Astrocyte (in vitro differentiated cells and primary cell): ENCODE data around the gene AP1S2. TPM values are rescaled to one million over a fixed set of nuclear protein-coding genes. Genes with fewer than 3 reads are reported as not detected.

Source experiments
- DNase-seq: peaks from one replicate; pipeline ENCODE4 v3.0.0-alpha.2; 2010; ENCODE audit warnings: low read depth
- FAIRE-seq: peaks from 2 replicates; lab custom pipeline; 2011; peaks lifted over from hg19 to GRCh38; lab: Jason Lieb, UNC
- H2AFZ ChIP-seq: 2 replicates; pipeline ENCODE4 v1.6.0; 2012; ENCODE audit warnings: low read depth, low read length, inconsistent platforms
- H3K27ac ChIP-seq: 2 replicates; pipeline ENCODE4 v1.5.1; 2011; ENCODE audit warnings: low read depth, low read length, inconsistent platforms
- H3K27me3 ChIP-seq: 2 replicates; pipeline ENCODE4 v1.6.0; 2011; ENCODE audit warnings: low read length, inconsistent platforms; ENCODE audit not compliant: insufficient read depth
- H3K36me3 ChIP-seq: 2 replicates; pipeline ENCODE4 v1.5.1; 2011; ENCODE audit warnings: low read length, inconsistent platforms; ENCODE audit not compliant: insufficient read depth
- H3K4me1 ChIP-seq: 2 replicates; pipeline ENCODE4 v1.5.1; 2011; ENCODE audit warnings: low read length, inconsistent platforms; ENCODE audit not compliant: insufficient read depth
- H3K4me2 ChIP-seq: 2 replicates; pipeline ENCODE4 v1.6.0; 2012; ENCODE audit warnings: low read length, inconsistent platforms
- H3K4me3 ChIP-seq: 2 replicates; pipeline ENCODE4 v1.5.1; 2011; ENCODE audit warnings: low read depth, mild to moderate bottlenecking, low read length, inconsistent platforms; ENCODE audit not compliant: insufficient read depth
- H3K79me2 ChIP-seq: 2 replicates; pipeline ENCODE4 v1.6.0; 2012; ENCODE audit warnings: mild to moderate bottlenecking, low read length, inconsistent platforms; ENCODE audit not compliant: insufficient read depth
- H3K9ac ChIP-seq: 2 replicates; pipeline ENCODE4 v1.6.0; 2012; ENCODE audit warnings: mild to moderate bottlenecking, low read length, inconsistent platforms
- H3K9me3 ChIP-seq: 2 replicates; pipeline ENCODE4 v1.5.1; 2012; ENCODE audit warnings: low read depth, mild to moderate bottlenecking, low read length, inconsistent platforms; ENCODE audit not compliant: insufficient read depth
- H4K20me1 ChIP-seq: 2 replicates; pipeline ENCODE4 v1.6.0; 2012; ENCODE audit warnings: low read length, inconsistent platforms; ENCODE audit not compliant: insufficient read depth
- H3K27ac Mint-ChIP-seq: one replicate; pipeline ENCODE4 v1.8.0; 2021; ENCODE audit warnings: mild to moderate bottlenecking, mixed read lengths; ENCODE audit not compliant: unreplicated experiment
- H3K27me3 Mint-ChIP-seq: one replicate; pipeline ENCODE4 v1.8.0; 2021; ENCODE audit warnings: low read depth, mixed read lengths; ENCODE audit not compliant: unreplicated experiment
- H3K36me3 Mint-ChIP-seq: one replicate; pipeline ENCODE4 v1.8.0; 2021; ENCODE audit warnings: low read depth, mixed read lengths; ENCODE audit not compliant: unreplicated experiment
- H3K4me1 Mint-ChIP-seq: one replicate; pipeline ENCODE4 v1.8.0; 2021; ENCODE audit warnings: low read depth, mixed read lengths; ENCODE audit not compliant: unreplicated experiment
- H3K4me3 Mint-ChIP-seq: one replicate; pipeline ENCODE4 v1.8.0; 2021; ENCODE audit warnings: mild to moderate bottlenecking, moderate library complexity, mixed read lengths; ENCODE audit not compliant: unreplicated experiment
- H3K9me3 Mint-ChIP-seq: one replicate; pipeline ENCODE4 v1.8.0; 2021; ENCODE audit warnings: mild to moderate bottlenecking, mixed read lengths; ENCODE audit not compliant: unreplicated experiment
- EZH2 ChIP-seq: IDR thresholded peaks from 2 replicates; pipeline ENCODE4 v1.6.1; 2012; ENCODE audit warnings: mild to moderate bottlenecking, low read length, inconsistent platforms; ENCODE audit not compliant: insufficient read depth
- total RNA-seq: library from RNA; stranded (reverse); gene quantifications from 2 replicates; pipeline ENCODE4 v1.2.1, GENCODE V29; 2021
- TF ChIP-seq, protein P1 (sequence below): IDR thresholded peaks from 2 replicates; pipeline ENCODE4 v1.5.1; 2011; ENCODE audit warnings: low read depth, mild to moderate bottlenecking, inconsistent platforms, low read length, moderate library complexity; ENCODE audit not compliant: insufficient read depth

AP1S2 gene
- total RNA-seq, 1 donor from 2014 or later: 74.2 TPM

DNA sequence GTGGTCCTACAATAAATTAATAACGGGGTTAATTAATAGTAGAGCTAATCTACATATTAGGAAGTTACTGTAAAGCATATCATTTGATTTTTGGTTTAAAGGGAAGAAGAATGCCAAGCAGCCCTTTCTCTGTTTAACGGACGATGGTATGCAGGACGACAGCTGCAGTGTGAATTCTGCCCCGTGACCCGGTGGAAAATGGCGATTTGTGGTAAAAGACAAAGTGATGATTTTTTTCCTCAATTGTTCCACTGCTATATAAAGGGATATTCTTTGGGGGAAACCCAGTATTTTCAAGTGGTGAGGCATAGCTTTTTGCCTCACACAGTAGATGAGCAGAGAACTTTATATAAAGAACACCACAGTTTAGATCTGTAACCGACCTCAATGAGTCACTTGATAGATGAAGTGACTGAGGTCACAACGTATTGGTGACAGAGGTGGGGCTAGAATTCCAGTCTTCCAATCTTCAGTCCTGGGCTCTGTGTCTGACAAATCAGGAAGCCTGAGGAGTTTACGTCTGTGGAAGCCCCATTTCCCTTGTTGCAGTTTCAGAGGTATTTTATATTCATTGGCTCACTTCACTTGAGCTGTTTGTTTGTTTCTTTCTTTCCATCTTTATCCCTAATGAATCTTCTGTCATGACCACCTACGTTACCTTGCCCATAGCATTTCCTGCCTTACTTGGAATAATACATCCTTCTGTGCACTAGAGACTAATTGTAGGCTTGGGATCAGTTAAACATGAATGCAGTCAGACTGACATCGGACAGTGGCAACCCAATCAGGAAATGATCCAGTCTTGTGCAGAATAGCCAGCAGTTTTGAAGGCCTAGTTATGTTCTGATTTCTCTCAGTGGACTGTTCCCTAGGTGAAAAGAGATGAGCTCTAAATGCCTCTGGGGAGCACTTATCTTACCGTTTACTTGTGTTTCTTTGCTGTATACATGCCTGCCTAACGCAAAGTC is 34.2 kb downstream of the AP1S2 start:
- Histone ChIP-seq H3K4me2 (no peak overlapping the region), H3K9me3 (no peaks in the 10 kb centered on the region), H3K27me3 (no peaks in the 10 kb centered on the region), H3K79me2 (no peaks in the 10 kb centered on the region), H3K27ac (no peak overlapping the region), H3K4me1 (no peaks in the 10 kb centered on the region), H3K36me3 (peaks cover 9% of the 10 kb centered on the region), H3K9ac (no peak overlapping the region), H2AFZ (no peak overlapping the region), H4K20me1 (no peaks in the 10 kb centered on the region), H3K4me3 (no peak overlapping the region)
- TF ChIP-seq, protein P1, sequence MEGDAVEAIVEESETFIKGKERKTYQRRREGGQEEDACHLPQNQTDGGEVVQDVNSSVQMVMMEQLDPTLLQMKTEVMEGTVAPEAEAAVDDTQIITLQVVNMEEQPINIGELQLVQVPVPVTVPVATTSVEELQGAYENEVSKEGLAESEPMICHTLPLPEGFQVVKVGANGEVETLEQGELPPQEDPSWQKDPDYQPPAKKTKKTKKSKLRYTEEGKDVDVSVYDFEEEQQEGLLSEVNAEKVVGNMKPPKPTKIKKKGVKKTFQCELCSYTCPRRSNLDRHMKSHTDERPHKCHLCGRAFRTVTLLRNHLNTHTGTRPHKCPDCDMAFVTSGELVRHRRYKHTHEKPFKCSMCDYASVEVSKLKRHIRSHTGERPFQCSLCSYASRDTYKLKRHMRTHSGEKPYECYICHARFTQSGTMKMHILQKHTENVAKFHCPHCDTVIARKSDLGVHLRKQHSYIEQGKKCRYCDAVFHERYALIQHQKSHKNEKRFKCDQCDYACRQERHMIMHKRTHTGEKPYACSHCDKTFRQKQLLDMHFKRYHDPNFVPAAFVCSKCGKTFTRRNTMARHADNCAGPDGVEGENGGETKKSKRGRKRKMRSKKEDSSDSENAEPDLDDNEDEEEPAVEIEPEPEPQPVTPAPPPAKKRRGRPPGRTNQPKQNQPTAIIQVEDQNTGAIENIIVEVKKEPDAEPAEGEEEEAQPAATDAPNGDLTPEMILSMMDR: no peak
- TF ChIP-seq EZH2: no peak
- peak; percentile 49 for DNase-seq
- no peaks in the 10 kb centered on the region for H3K27me3 Mint-ChIP-seq
- peak; percentile 84 for FAIRE-seq
- H3K9me3 Mint-ChIP-seq: no peaks in the 10 kb centered on the region
- H3K36me3 Mint-ChIP-seq: no peaks in the 10 kb centered on the region
- H3K4me1 Mint-ChIP-seq: peaks cover 10% of the 10 kb centered on the region
- H3K4me3 Mint-ChIP-seq: no peak overlapping the region
- no peak overlapping the region for H3K27ac Mint-ChIP-seq

DNA sequence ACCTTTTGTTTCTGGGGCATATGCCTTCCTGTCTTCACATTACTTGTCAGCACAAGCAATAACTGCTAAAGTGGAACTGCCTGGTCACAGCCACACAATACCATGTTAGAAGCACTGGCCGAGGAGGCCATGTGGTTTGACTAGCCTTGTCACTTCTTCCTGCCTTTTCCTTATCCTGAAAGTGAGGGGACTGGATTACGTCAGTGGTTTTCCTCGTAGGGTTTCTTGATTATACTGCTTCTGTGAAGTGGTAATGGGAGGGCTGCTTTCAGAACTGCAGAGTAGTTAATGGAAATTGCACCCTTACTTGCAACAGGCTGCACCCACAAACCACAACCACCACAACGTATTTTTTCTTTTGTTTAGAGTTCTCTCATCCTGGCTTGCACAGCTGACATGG is 37.7 kb downstream of the AP1S2 start:
- H3K36me3 ChIP-seq: peaks cover 6% of the 10 kb centered on the region
- H3K79me2 ChIP-seq: no peaks in the 10 kb centered on the region
- FAIRE-seq (peak; percentile 78), DNase-seq (peak; percentile 30)
- H2AFZ ChIP-seq: no peak overlapping the region
- no peaks in the 10 kb centered on the region for H3K4me1 ChIP-seq
- no peak overlapping the region for H3K9ac ChIP-seq
- no peaks in the 10 kb centered on the region for H3K9me3 ChIP-seq
- TF ChIP-seq EZH2: no peak
- TF ChIP-seq, protein P1: no peak
- no peaks in the 10 kb centered on the region for H3K27me3 Mint-ChIP-seq
- no peaks in the 10 kb centered on the region for H3K27me3 ChIP-seq
- H3K4me3 Mint-ChIP-seq: no peak overlapping the region
- no peaks in the 10 kb centered on the region for H3K36me3 Mint-ChIP-seq
- peaks cover 10% of the 10 kb centered on the region for H3K4me1 Mint-ChIP-seq
- H3K9me3 Mint-ChIP-seq: no peaks in the 10 kb centered on the region
- H3K27ac Mint-ChIP-seq: peak overlapping the region; percentile 91
- no peak overlapping the region for H3K4me3 ChIP-seq
- H3K4me2 ChIP-seq: no peak overlapping the region
- H3K27ac ChIP-seq: no peak overlapping the region
- H4K20me1 ChIP-seq: no peaks in the 10 kb centered on the region

DNA sequence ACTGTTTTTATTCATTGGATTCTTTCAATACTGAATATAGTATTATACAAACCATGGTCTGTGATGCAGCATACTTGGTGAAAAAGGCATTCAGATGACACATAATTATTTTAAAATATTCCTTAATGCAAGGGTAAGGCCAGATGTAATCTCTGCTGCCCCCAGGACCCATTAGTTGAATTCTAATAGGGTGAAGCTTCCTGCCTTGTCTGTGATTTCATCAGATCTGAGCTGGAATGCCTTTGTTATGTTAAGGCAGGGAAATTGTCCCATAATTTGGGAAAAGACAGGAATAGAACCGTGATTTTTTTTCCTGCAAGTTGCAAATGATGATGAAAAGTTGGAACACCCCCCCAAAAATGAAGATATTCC is 38.2 kb downstream of the AP1S2 start:
- Mint-ChIP-seq H3K4me3 (no peak overlapping the region), H3K9me3 (no peaks in the 10 kb centered on the region), H3K4me1 (peaks cover 10% of the 10 kb centered on the region), H3K27ac (peak overlapping the region; percentile 91), H3K36me3 (no peaks in the 10 kb centered on the region), H3K27me3 (no peaks in the 10 kb centered on the region)
- Histone ChIP-seq H3K79me2 (no peaks in the 10 kb centered on the region), H3K27ac (no peak overlapping the region), H3K36me3 (peaks cover 6% of the 10 kb centered on the region), H2AFZ (no peak overlapping the region), H3K4me3 (no peak overlapping the region), H3K9ac (no peak overlapping the region), H4K20me1 (no peaks in the 10 kb centered on the region), H3K4me2 (no peak overlapping the region), H3K9me3 (no peaks in the 10 kb centered on the region), H3K27me3 (no peaks in the 10 kb centered on the region), H3K4me1 (no peaks in the 10 kb centered on the region)
- FAIRE-seq (no peak), DNase-seq (no peak)
- no peak for TF ChIP-seq EZH2
- TF ChIP-seq, protein P1: no peak
